HFFc6 (cell line): ENCODE measurements around the gene CENPX. TPM values are rescaled to one million over a fixed set of nuclear protein-coding genes. Genes with fewer than 3 reads are reported as not detected.

ENCODE experiments used
- DNase-seq: peaks from one replicate; pipeline ENCODE4 v3.0.0-alpha.2; 2018
- H3K27ac Mint-ChIP-seq: 2 replicates; pipeline ENCODE4 v1.8.0; 2020; ENCODE audit warnings: mild to moderate bottlenecking, mixed read lengths
- H3K27me3 Mint-ChIP-seq: 2 replicates; pipeline ENCODE4 v1.8.0; 2021; ENCODE audit warnings: mild to moderate bottlenecking, moderate library complexity, mixed read lengths; ENCODE audit not compliant: insufficient read depth
- H3K36me3 Mint-ChIP-seq: 2 replicates; pipeline ENCODE4 v1.8.0; 2021; ENCODE audit warnings: low read depth, mixed read lengths
- H3K4me1 Mint-ChIP-seq: 2 replicates; pipeline ENCODE4 v1.8.0; 2020; ENCODE audit warnings: low read depth, mixed read lengths
- H3K4me3 Mint-ChIP-seq: 2 replicates; pipeline ENCODE4 v1.8.0; 2020; ENCODE audit warnings: mild to moderate bottlenecking, moderate library complexity, mixed read lengths
- H3K9me3 Mint-ChIP-seq: 2 replicates; pipeline ENCODE4 v1.8.0; 2020; ENCODE audit warnings: mild to moderate bottlenecking, mixed read lengths
- total RNA-seq, 6 experiments: library from RNA; stranded (reverse); fragmentation: NEBNext Ultra II Directional; extraction: Animal tissue kit (Norgen Biotek cat#: 25700); gene quantifications; 2 replicates in 1 of 6; 3 replicates in 5 of 6; pipeline ENCODE4 v1.2.3, GENCODE V29; 2021
- TF ChIP-seq, protein P1 (sequence below): fragments of 200-600 bp; sonication (generic); IDR thresholded peaks from 2 replicates; pipeline ENCODE4 v1.5.0; 2021; ENCODE audit warnings: antibody characterized with exemption, mild to moderate bottlenecking

The CENPX gene
- total RNA-seq, 6 experiments from 2014 or later, result 60.6 to 83.9 (median 73.3) TPM

DNA sequence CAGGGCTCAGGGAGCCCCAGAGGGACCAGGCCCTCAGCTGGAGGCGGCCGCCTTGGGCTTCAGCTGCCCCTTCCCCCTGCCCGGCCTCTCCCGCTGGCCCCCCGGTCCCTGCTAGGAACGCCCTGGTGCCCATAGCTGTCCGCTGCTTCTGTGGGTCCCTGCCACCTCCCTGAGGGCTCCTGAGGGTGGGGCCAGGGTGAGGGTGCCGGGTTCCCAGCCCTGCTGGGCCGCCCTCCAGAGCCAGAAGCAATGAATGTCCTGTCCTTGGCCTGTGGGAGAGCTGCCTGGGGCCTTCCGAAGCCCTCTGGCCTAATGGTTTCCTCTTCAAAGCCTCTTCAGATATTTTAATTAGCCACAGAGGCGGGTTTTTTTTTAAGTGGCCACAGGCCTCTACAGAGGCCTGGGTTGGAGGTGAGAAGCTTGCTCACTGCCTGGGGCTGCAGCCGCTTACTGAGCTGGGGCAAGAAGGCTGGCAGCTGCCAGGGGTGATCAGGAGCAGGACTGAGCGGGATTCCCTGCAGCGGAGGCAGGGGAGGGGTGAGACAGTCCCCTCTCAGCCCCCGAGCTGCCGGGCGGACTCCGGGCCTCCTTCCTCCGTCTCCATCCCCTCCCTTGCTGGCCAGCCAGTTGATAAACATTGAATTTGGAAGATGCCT, 9.9 kb downstream of the CENPX start:
- peak; percentile 30 for DNase-seq
- H3K27ac Mint-ChIP-seq, result peak overlapping the region; percentile 72; the same call in 1 of the 2 replicates

DNA sequence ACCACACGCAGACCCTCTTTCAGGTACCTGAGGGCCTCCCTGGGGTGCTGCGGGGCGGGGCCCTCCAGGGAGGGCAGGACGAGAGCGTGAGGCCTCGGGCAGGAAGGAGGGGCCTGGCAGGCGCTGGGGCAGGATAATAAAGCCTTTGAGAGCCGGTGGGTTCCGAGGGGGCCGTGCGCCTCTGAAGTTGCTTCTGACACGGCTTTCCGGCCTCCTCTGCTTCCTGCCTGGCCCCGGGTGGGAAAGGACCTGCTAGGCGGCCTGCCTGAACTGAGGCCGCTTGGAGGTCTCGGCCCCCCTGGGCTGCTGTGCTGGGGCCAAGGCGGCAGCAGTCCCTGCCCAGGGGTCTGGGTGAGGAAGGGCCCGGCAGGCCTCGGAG, 10.4 kb downstream of the CENPX start:
- TF ChIP-seq, protein P1, sequence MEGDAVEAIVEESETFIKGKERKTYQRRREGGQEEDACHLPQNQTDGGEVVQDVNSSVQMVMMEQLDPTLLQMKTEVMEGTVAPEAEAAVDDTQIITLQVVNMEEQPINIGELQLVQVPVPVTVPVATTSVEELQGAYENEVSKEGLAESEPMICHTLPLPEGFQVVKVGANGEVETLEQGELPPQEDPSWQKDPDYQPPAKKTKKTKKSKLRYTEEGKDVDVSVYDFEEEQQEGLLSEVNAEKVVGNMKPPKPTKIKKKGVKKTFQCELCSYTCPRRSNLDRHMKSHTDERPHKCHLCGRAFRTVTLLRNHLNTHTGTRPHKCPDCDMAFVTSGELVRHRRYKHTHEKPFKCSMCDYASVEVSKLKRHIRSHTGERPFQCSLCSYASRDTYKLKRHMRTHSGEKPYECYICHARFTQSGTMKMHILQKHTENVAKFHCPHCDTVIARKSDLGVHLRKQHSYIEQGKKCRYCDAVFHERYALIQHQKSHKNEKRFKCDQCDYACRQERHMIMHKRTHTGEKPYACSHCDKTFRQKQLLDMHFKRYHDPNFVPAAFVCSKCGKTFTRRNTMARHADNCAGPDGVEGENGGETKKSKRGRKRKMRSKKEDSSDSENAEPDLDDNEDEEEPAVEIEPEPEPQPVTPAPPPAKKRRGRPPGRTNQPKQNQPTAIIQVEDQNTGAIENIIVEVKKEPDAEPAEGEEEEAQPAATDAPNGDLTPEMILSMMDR, result no peak

More for the DNA sequence above, 9.9 kb downstream of the CENPX start:
- Mint-ChIP-seq H3K9me3 (no peaks in the 10 kb centered on the region), H3K36me3 (no peaks in the 10 kb centered on the region), H3K4me3 (no peak overlapping the region; the same call in 1 of the 2 replicates), H3K27me3 (no peaks in the 10 kb centered on the region; the same call in 1 of the 2 replicates), H3K4me1 (peaks cover 6% of the 10 kb centered on the region; the same call in 1 of the 2 replicates)
- TF ChIP-seq, protein P1, result no peak

DNA sequence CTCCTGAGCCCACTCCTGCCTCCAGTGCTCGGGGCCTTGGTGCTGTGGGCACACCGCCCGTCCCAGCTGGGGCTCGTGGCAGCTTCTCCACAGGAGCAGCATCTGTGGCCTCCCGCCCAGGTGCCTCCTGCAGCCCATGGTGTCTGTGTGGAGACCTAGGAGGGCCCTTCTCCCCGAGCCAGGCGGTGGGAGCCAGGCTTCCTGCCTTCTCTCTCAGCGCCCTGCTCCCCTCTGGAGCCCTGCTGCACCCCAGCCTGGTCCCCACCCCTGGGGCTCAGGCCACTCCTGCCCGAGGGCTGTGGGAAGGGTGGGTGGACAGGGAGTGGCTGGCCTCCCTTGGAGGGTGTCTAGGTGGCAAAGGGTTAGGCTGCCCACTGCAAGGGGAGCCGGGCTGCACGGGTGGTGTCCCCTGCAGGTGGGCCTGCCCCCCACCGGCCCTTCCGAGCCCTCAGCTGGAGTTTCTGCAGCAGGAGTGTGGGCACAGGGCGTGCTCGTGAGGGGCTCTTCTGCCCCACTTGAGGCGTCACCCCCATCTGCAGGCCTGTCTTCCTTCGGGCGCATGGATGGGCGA, 11.0 kb downstream of the CENPX start:
- Mint-ChIP-seq H3K27me3 (no peaks in the 10 kb centered on the region; the same call in 1 of the 2 replicates), H3K27ac (no peak overlapping the region), H3K36me3 (no peaks in the 10 kb centered on the region), H3K9me3 (no peaks in the 10 kb centered on the region), H3K4me3 (no peak overlapping the region), H3K4me1 (peaks cover 8% of the 10 kb centered on the region)
- TF ChIP-seq, protein P1, result no peak
- DNase-seq, result no peak

More for the DNA sequence above, 10.4 kb downstream of the CENPX start:
- Mint-ChIP-seq H3K4me1 (peaks cover 6% of the 10 kb centered on the region; the same call in 1 of the 2 replicates), H3K9me3 (no peaks in the 10 kb centered on the region), H3K27ac (no peak overlapping the region), H3K27me3 (no peaks in the 10 kb centered on the region; the same call in 1 of the 2 replicates), H3K36me3 (no peaks in the 10 kb centered on the region), H3K4me3 (no peak overlapping the region)
- no peak for DNase-seq

DNA sequence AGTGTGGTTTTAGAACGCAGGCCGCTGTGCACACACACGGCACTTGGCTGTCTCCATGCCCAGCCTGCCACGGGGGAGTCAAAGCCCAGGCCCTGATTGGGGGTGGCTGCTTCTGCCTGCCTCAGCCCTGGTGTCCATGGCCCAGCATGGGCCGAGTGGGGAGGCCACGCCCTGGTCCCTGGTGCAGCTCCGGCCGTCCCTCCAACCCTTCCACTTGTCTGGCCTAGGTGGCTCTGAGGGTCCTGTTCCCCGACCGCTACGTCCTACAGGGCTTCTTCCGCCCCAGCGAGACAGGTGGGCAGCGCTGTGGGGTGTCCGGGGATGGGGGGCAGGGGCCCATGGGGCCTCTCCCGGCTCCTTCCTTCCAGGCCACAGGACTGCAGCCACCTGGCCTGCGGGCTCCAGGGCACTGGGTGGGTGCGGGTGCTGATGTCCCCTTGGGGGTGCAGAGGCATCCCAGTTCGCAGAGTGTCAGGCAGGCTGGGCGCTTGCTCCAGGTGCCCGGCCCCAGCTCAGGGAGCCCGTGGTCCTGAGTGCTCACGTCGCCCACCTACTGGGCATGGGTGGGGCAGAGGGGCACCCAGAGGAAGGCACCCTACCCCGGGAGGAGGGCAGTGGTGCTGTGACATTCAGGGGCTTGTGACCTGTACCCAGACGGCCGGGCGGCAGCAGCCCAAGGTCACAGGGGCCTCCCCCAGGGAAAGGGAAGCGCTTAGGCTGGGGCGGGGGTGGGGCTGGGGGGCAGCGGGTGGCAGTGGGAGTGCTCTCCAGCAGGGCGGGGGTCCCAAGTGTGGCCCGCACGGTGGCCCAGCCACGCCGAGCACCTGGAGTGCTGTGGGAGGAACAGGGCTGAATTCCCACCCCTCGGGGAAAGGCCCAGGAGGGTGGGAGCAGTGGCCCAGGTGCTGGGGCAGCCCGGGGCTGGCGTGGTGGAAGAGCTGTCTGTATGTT, 11.8 kb downstream of the CENPX start:
- Mint-ChIP-seq H3K9me3 (no peaks in the 10 kb centered on the region), H3K27ac (no peak overlapping the region), H3K4me3 (no peak overlapping the region), H3K27me3 (no peaks in the 10 kb centered on the region; the same call in 1 of the 2 replicates), H3K4me1 (peaks cover 16% of the 10 kb centered on the region), H3K36me3 (no peaks in the 10 kb centered on the region)
- TF ChIP-seq, protein P1, result no peak
- DNase-seq, result no peak

DNA sequence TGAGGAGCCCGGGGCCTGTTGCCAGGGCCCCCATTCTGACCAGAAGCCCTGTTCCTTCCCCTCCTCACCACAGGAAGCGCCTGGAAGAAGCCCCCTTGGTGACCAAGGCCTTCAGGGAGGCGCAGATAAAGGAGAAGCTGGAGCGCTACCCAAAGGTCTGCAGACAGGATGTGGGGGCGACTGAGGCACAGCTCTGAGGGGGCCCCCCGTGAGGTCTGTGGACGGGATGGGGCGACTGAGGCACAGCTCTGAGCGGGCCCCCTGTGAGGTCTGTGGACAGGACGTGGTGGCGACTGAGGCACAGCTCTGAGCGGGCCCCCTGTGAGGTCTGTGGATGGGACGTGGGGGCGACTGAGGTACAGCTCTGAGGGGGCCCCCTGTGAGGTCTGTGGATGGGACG, 13.3 kb downstream of the CENPX start:
- no peak for DNase-seq
- peaks cover 18% of the 10 kb centered on the region for H3K4me1 Mint-ChIP-seq
- no peaks in the 10 kb centered on the region for H3K36me3 Mint-ChIP-seq
- H3K27me3 Mint-ChIP-seq, result no peaks in the 10 kb centered on the region; the same call in 1 of the 2 replicates
- TF ChIP-seq, protein P1, result no peak
- no peak overlapping the region for H3K27ac Mint-ChIP-seq
- H3K4me3 Mint-ChIP-seq, result no peak overlapping the region
- H3K9me3 Mint-ChIP-seq, result no peaks in the 10 kb centered on the region
